ENCODE measurements around the gene FTO.

The FTO gene

DNA sequence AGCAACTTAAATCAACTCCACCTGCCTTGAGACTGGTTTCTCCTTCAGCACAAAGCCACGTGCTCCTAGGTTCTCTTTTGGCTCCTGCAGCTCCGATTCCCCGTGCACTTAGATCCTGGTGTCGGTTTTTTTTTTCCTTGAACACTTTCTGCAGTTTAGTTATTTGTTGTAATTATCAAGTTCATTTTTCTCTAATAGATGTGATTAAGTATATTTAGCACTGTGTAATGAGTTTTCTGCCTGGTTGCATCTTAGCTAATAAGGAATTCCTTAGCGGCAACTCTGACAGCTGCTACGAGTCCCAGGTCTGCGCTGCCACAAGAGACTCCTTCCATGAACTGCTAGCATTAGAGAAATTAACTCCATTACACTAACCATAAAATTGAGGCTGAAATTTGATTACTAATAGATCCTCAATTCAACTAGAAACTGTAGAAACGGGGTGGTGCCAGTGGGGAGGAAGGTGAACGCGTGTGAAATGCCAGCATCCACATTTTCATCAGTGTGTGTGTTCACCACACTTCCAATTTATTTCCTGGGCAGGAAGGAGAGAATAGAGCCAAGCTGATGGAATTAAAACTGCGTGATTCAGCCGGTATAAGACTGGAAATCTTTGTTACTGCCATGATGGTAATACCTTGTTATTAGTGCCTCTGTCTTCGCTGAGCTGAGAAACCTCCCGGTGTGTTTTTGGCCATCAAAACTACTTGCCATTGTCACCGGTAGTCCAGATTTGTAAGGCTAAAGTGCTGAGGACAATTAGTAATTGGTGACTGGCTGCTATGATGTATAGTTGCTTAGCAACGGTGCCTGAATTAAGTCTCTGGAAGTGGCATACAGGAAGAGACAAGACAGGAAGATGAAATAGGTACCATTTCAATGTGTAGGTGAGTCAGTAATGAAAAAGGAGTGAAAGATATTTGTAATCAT is 350.2 kb downstream of the FTO start:
- DNase-seq (ENCODE audit: low read depth in 3 of 3) = no peak

- no peak for DNase-seq (ENCODE audit: low read depth in 3 of 3)
Observed at GRCh38 chr16:54055191-54055590, 351.2 kb downstream of the FTO start.

DNA sequence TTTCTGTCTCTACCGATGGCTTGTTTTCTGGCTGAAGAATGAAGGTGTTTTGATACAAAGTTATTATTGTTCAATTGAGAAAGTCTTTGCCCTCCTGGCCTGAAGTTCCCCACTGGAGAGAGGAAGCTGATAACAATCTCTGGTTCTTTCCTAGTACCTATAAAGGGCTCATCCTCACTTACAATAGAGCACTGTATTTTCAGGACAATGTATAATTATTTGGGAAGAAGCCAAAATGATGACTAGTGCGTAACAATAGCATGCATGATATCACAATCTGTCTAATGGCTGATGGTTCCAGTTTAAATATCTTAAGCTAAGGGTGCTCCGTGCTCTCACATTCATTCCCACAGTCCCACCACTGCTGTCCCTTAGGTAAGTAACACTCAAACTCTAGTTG is 351.9 kb downstream of the FTO start:
- DNase-seq (ENCODE audit: low read depth in 3 of 3) = no peak

DNA sequence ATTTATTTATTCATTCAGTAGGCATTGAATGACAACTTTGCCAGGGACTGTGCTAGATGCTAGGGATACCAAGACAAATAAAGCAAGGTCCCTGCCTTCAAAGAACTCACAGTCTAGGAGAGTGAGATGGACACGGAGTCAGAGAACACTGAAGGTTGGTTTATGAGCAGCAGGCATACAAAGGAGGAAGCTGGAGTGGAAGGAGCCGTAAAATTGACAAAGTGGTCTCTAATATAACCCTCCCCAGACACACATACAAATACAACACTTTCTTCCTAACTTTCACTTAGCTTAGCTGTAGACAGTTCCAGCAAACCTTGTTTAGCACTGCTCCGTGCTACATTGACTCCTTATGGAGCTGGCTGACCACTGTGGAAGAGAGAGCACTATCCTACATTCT is 353.0 kb downstream of the FTO start:
- no peak for DNase-seq (ENCODE audit: low read depth in 3 of 3)

GRCh38 chr16:54059319-54059718 is 355.4 kb downstream of the FTO start:
- no peak for DNase-seq (ENCODE audit: low read depth in 3 of 3)

- DNase-seq (ENCODE audit: low read depth in 3 of 3) = no peak
Observed at GRCh38 chr16:54060599-54061421, 356.9 kb downstream of the FTO start.

DNA sequence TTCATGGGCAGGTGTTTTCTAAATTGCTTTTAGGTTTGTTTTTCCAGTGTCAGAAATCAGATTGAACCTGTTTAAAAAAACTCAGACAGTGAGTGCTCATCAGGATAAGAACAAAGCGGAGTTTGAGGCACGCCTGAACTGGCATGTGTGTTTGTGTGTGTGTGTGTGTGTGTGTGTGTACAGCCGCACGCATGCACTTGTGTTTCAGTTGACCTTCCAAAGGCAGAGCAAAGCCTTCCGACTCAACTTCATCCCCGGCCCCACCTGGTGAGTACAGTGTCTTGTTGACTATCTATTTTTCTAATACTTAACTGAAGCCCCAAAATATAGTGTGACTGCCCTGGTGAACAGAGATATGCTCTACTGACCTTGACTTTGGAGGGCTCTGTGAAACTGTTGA is 357.5 kb downstream of the FTO start:
- DNase-seq (ENCODE audit: low read depth in 3 of 3) = no peak

- DNase-seq (ENCODE audit: low read depth in 3 of 3) = no peak
Observed at GRCh38 chr16:54062361-54063278, 358.7 kb downstream of the FTO start.

DNA sequence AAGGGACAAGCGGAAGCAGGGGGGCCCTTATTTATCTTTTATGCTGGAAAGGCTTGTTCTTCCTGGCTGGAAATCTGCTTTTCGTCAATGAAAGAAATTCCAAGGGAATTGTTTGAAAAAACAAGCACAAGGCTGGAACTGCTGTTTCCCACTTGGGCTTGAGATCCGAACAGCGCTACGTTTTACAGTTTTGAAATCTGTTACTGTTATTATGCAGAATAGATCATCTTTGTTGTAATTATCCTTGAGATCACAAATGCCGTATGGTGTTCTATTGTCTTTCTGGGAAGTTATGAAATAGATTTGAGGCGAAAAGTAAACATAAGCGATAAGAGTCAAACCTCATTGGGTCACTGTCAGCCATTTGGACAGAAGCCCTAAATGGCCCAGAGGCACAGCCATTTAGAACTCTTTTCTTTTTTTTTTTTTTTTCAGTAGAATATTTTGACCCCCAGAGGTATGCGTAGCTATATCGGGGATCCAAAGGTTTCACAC is 359.4 kb downstream of the FTO start:
- no peak for DNase-seq (ENCODE audit: low read depth in 3 of 3)

DNA sequence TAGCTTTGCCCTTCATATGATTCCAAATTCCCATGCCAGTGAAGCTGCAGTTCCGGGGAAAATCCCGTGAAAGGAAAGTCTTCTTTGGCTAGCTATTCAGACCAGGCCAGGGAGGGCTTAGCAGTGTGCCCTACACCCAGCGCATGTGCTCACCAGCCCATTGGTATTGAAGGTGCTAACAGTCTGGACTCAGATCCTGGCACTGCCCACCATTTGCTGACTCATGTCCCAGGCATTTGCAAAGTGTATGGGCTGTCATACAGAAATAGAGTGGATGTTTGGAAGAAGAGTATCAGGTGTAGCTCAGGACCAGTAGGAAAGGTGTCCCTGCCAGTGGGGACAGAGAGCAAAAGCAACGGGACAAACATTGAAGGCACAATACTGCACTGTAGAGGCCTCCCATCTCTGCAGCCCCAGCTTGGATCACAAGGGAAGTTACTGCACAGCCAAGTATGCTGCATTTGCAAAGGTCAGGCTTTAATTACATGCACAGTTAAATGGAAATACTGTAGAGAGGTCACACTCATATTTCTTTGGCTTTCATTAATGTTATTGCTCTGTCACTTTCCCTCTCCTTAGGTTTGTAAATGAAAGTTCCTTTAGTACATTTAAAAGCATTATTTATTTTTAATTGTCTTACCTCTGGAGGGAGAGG is 362.6 kb downstream of the FTO start:
- no peak for DNase-seq (ENCODE audit: low read depth in 3 of 3)

DNA sequence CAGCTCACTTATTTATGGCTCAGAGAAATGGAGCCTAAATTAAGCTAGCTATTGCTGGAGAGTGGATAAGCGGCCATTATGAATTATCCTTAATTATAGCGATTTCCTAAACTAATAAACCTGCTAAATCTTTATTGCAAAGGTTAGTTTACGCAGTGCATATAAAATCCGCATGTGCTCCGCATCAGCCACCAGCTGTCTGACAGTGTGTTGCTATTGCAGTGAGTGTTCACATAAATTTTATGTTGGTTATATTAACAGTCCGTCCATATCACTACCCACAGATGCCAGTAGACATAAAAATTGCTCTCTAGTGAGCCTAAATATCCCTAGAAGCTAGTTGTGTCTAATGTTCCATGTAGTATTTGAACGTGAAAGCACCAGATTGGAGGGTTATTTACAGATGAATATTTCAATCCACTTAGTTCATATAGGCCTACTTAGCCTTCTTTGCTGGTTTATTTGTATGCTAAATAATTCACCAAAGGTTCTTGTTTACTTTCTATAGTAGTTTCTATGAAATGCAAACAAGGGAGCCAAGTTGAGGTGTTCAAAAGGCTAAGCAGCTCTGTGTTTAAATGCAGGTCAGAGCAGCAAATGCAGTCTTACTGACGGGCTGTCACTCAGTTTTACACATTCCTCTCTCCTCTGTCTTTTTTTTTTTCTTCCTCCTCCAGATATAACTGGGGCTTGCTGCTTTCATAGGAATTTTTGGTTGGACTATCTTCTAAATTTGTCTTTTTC is 363.5 kb downstream of the FTO start:
- no peak for DNase-seq (ENCODE audit: low read depth in 3 of 3)

GRCh38 chr16:54068212-54068611 is 364.3 kb downstream of the FTO start:
- no peak for DNase-seq (ENCODE audit: low read depth in 3 of 3)

DNA sequence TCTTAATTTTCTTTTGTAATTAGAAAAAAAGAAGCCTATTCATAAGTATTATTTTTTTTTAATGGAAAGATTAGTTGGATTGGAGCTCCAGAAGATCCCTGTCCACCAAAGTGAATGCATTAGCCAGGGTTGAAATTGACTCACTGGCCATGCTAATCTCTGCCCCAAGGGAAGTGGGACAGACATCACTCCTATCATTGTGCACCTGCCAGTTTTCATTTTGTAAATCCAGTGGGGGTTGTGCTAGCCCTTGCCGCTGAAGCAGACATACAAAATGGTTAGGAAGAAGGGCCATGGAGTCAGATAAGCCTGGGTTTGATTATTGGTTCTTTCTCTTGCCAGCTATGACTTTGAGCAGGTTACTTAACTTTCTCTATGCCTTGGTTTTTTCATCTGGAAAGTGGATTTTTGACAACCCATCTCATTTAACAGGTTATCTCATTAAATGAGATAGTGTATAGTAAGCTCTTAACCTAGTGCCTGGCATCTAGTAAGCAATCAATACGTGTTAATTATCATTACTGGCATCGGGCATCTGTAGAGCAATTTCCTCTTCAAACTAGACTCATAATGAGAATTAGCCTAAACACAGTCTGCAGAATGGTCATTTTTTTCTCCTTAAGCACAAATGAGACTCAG is 365.8 kb downstream of the FTO start:
- DNase-seq (ENCODE audit: low read depth in 3 of 3) = no peak

- DNase-seq (ENCODE audit: low read depth in 3 of 3) = no peak
Observed at GRCh38 chr16:54070789-54071343, 366.9 kb downstream of the FTO start.

DNA sequence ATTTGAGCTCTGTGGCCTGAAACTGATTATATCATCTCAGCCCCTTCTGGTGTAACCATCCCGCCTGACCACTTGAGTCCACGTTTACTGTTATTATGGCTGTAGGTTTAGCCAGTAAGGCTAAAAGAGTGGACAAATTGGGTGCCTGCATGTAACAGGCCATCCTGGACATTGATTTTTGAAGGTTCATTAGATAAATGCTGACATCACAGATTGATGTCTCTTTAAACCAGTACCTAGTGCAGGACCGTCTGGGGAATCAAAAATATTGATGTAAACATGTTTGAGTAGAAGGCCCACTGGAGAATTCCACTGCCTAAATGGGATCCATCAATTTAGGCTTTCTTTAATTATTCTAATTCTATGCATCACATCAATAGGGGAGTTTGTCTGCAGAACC is 367.6 kb downstream of the FTO start:
- no peak for DNase-seq (ENCODE audit: low read depth in 3 of 3)

DNA sequence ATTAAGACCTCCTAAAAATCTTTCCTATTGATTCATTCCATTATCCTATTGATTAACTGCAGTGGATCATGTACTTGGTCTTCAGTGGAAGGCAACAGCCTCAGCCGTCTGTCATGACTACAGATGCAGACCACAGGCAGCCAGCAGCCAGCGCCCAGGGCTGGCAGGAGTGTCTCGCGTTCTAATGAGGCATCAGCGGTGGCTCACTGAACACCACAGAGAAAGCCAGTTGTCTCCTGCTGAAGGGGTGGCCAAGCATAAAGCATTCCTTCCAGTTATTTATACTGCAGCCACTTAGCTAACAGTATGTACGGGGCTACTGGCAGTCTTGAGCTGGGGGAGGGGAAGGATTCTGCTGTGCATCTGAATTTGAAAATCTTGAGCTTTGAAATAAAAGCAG is 368.3 kb downstream of the FTO start:
- no peak for DNase-seq (ENCODE audit: low read depth in 3 of 3)

GRCh38 chr16:54073356-54073755 is 369.4 kb downstream of the FTO start:
- no peak for DNase-seq (ENCODE audit: low read depth in 3 of 3)

- DNase-seq (ENCODE audit: low read depth in 3 of 3) = no peak
Observed at GRCh38 chr16:54075446-54075845, 371.5 kb downstream of the FTO start.

DNA sequence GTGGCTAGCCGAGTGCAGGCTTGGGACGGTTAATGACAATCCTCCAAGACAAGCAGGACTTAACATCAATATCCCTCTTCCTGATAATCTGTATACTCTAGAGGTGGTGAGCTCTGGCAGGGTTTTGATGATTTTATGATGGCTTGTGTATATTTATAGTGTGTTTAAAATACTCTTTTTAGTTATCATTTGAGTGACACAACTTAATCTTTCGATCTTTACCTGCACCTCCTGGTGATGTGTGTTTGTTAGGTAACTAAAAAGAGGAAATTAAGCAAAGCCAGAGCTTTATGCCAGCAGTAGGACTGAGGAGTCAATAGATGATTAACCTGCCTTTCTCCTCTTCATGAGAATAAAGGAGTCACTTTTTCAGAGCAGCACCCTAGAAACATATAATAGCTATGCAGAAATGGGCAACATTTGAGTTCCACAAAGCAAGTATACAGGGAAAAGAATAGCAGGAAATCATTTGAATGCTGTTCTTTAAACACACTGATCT is 372.1 kb downstream of the FTO start:
- no peak for DNase-seq (ENCODE audit: low read depth in 3 of 3)
